A673 (cell line): Measurements from ENCODE around the gene SEMA4A. TPM values are rescaled to one million over a fixed set of nuclear protein-coding genes. Genes with fewer than 3 reads are reported as not detected.

ENCODE experiments used
- BruUV-seq: library from RNA; stranded (reverse); fragments of 400-500 nt; replicated peaks from 2 replicates; lab custom pipeline; 2021; lab: Mats Ljungman, UMichigan
- CTCF ChIA-PET: fragments of 300-600 bp; sonication (Branson Sonifier 250); formaldehyde crosslinking; loops from one replicate; lab custom pipeline; 2022; ENCODE audit warnings: antibody characterized with exemption; lab: Charles Lee
- POLR2A ChIA-PET: fragments of 300-600 bp; sonication (Branson Sonifier 250); formaldehyde crosslinking; loops from one replicate; lab custom pipeline; 2022; ENCODE audit warnings: antibody characterized with exemption; ENCODE audit not compliant: low non-redundant PET; lab: Charles Lee
- DNase-seq: peaks from one replicate; pipeline ENCODE4 v3.0.0-alpha.2; 2015; ENCODE audit warnings: low spot score
- H3K27ac ChIP-seq: fragments of 200-600 bp; sonication (generic); 2 replicates; pipeline ENCODE4 v1.5.1; 2016; ENCODE audit warnings: mixed run types, low read depth, mild to moderate bottlenecking, mixed read lengths, antibody characterized with exemption, low read length; ENCODE audit not compliant: poor library complexity, severe bottlenecking
- H3K27me3 ChIP-seq: fragments of 200-600 bp; sonication (generic); replicated peaks from 2 replicates; pipeline ENCODE4 v1.6.1; 2017; ENCODE audit warnings: mixed run types, low read depth, mild to moderate bottlenecking, mixed read lengths, antibody characterized with exemption, low read length; ENCODE audit not compliant: insufficient read depth, poor library complexity
- H3K36me3 ChIP-seq: fragments of 200-600 bp; sonication (generic); 2 replicates; pipeline ENCODE4 v1.6.1; 2016; ENCODE audit warnings: mixed run types, mild to moderate bottlenecking, mixed read lengths, antibody characterized with exemption, low read length; ENCODE audit not compliant: insufficient read depth, poor library complexity, severe bottlenecking
- H3K4me1 ChIP-seq: fragments of 200-600 bp; sonication (generic); 2 replicates; pipeline ENCODE4 v1.6.1; 2017; ENCODE audit warnings: mixed run types, mild to moderate bottlenecking, mixed read lengths, antibody characterized with exemption, low read length; ENCODE audit not compliant: insufficient read depth, poor library complexity, severe bottlenecking
- H3K4me3 ChIP-seq: fragments of 200-600 bp; sonication (generic); 2 replicates; pipeline ENCODE4 v1.5.1; 2016; ENCODE audit warnings: low read depth, mixed run types, mild to moderate bottlenecking, mixed read lengths, low read length; ENCODE audit not compliant: poor library complexity, severe bottlenecking
- H3K9me3 ChIP-seq: fragments of 200-600 bp; sonication (generic); 2 replicates; pipeline ENCODE4 v1.6.1; 2016; ENCODE audit warnings: mixed run types, low read depth, mild to moderate bottlenecking, mixed read lengths, antibody characterized with exemption, low read length; ENCODE audit not compliant: poor library complexity, severe bottlenecking
- EZH2 ChIP-seq: fragments of 200-600 bp; sonication (generic); IDR thresholded peaks from 2 replicates; pipeline ENCODE4 v1.6.1; 2017; ENCODE audit warnings: borderline replicate concordance, low read depth, mild to moderate bottlenecking, mixed read lengths, antibody characterized with exemption, low read length; ENCODE audit not compliant: poor library complexity, severe bottlenecking
- intact Hi-C: fragments of 100-400 bp; cut with micrococcal nuclease; formaldehyde crosslinking; loops from one replicate; pipeline ENCODE4 v1.10.0; 2022; ENCODE audit not compliant: unreplicated experiment
- total RNA-seq: library from RNA; stranded (reverse); gene quantifications from 2 replicates; pipeline ENCODE4 v1.2.3, GENCODE V29; 2021
- TF ChIP-seq, protein P1 (sequence below): fragments of 300-800, 200-600 bp; sonication (generic); conservative IDR thresholded peaks from 2 replicates; pipeline ENCODE4 v1.5.1; 2017; ENCODE audit warnings: low read depth, mild to moderate bottlenecking, antibody characterized with exemption, low read length, moderate library complexity, mixed read lengths

Gene SEMA4A
- total RNA-seq, 1 experiment from 2014 or later = 0.77 TPM

DNA sequence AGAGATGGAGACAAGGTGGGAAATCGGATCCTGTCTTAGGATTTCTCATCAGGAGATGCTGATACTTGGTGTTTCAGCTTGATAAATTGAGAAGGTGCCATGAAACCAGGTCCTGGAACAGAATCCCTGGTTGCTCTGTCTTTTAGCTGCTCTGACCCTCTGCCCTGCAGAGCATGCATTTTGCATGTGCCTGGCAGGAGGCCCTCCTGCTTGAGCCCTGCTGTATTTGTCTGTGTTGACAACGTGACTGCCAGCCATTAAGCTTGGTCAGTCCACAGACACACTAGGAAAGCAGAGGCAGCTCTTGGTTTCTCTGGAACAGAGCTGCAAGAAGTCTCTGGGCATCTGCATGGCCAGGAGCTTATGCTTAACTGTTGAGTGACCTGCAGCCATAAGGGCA, 43.1 kb downstream of the SEMA4A start:
- no peak for DNase-seq
- Histone ChIP-seq H3K4me3 (no peak overlapping the region), H3K27me3 (no peaks in the 10 kb centered on the region), H3K4me1 (peaks cover 13% of the 10 kb centered on the region), H3K9me3 (no peaks in the 10 kb centered on the region), H3K36me3 (peaks cover 3% of the 10 kb centered on the region), H3K27ac (no peak overlapping the region)
- POLR2A ChIA-PET = no interaction called here
- CTCF ChIA-PET = no interaction called here
- BruUV-seq = no TSS peak
- TF ChIP-seq EZH2 = no peak
- TF ChIP-seq, protein P1, sequence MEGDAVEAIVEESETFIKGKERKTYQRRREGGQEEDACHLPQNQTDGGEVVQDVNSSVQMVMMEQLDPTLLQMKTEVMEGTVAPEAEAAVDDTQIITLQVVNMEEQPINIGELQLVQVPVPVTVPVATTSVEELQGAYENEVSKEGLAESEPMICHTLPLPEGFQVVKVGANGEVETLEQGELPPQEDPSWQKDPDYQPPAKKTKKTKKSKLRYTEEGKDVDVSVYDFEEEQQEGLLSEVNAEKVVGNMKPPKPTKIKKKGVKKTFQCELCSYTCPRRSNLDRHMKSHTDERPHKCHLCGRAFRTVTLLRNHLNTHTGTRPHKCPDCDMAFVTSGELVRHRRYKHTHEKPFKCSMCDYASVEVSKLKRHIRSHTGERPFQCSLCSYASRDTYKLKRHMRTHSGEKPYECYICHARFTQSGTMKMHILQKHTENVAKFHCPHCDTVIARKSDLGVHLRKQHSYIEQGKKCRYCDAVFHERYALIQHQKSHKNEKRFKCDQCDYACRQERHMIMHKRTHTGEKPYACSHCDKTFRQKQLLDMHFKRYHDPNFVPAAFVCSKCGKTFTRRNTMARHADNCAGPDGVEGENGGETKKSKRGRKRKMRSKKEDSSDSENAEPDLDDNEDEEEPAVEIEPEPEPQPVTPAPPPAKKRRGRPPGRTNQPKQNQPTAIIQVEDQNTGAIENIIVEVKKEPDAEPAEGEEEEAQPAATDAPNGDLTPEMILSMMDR = no peak
- intact Hi-C loops = no loop called here

DNA sequence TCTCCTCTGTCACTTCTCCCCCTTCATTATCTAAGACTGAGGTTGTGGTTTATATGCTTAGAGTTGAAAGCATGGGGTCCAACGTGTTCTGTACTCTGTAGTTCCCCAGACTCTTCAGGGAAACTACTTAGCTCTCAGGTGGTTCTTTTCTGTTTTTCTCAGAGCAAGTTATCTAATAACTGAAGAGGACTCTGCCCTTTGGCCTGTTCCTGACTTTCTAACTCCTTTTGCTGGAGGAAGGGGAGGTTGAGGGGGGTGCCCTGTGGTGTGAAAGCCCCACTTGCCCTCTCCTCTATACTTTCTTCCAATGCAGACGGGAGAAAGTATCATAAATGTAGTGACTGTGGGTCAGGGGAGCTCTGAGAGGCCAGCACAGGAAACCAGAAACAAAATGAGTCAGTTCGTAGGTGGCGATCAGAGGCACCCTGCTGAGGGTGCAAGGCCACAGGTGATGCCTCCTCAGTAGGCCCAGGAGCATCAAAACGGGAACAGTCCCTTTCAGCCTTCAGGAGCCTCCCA, 45.5 kb downstream of the SEMA4A start:
- CTCF ChIA-PET = no interaction called here
- Histone ChIP-seq H3K9me3 (no peaks in the 10 kb centered on the region), H3K27me3 (no peaks in the 10 kb centered on the region), H3K4me3 (no peak overlapping the region), H3K4me1 (peaks cover 6% of the 10 kb centered on the region), H3K36me3 (peaks cover 3% of the 10 kb centered on the region), H3K27ac (no peak overlapping the region)
- no TSS peak for BruUV-seq
- no peak for TF ChIP-seq EZH2
- TF ChIP-seq, protein P1 = no peak
- POLR2A ChIA-PET = no interaction called here
- DNase-seq = no peak
- intact Hi-C loops = no loop called here

DNA sequence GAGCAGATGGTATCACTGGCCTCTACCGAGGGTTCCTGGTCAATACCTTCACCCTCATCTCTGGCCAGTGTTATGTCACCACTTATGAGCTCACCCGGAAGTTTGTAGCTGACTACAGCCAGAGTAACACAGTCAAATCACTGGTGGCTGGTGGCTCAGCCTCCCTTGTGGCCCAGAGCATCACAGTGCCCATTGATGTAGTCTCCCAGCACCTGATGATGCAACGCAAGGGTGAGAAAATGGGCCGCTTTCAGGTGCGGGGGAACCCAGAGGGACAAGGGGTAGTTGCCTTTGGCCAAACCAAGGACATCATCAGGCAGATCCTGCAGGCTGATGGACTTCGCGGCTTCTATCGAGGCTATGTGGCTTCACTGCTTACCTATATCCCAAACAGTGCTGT, 46.7 kb downstream of the SEMA4A start:
- ChIA-PET CTCF (interaction anchor here (0.6 kb wide), 1 partner anchor 28 kb away, joined by 6 read pairs; no protein-coding TSS in a partner anchor), POLR2A (no interaction called here)
- Histone ChIP-seq H3K9me3 (no peaks in the 10 kb centered on the region), H3K27ac (no peak overlapping the region), H3K4me3 (no peak overlapping the region), H3K4me1 (no peaks in the 10 kb centered on the region), H3K36me3 (peaks cover 3% of the 10 kb centered on the region), H3K27me3 (no peaks in the 10 kb centered on the region)
- no peak for DNase-seq
- BruUV-seq = no TSS peak
- TF ChIP-seq EZH2 = no peak
- TF ChIP-seq, protein P1 = no peak
- intact Hi-C loops = no loop called here
